ENCODE results near the gene RETREG1. TPM values are rescaled to one million over a fixed set of nuclear protein-coding genes. Genes with fewer than 3 reads are reported as not detected.

Gene RETREG1
- total and polyA plus RNA-seq, 2 experiments from 2014 or later = 2.3 to 3.6 TPM

GRCh38 chr5:16593013-16593412 is 23.8 kb downstream of the RETREG1 start:
- no peaks in the 10 kb centered on the region for H3F3A ChIP-seq (replicated peaks; ENCODE audit: low read depth)
- no peak overlapping the region for H3K4me2 ChIP-seq
- Mint-ChIP-seq H3K27ac (no peak overlapping the region), H3K36me3 (ENCODE audit: low read depth) (no peaks in the 10 kb centered on the region), H3K27me3 (ENCODE audit: insufficient read depth, low read depth, poor library complexity) (peaks cover 3% of the 10 kb centered on the region), H3K4me1 (peaks cover 7% of the 10 kb centered on the region), H3K9me3 (no peaks in the 10 kb centered on the region), H3K4me3 (no peak overlapping the region)
- peaks cover 10% of the 10 kb centered on the region; the same call in 1 of the 2 replicates for H3K4me1 ChIP-seq (ENCODE audit: insufficient read depth)
- no peak overlapping the region for H2AFZ ChIP-seq
- TF ChIP-seq EZH2phosphoT487 (IDR thresholded peaks at IDR 0.05; ENCODE audit: unreplicated experiment) (no peak), ZNF331 (CRISPR knock-in tag; IDR thresholded peaks at IDR 0.05; ENCODE audit: low read depth) (no peak), NANOG (IDR thresholded peaks at IDR 0.05; ENCODE audit: borderline replicate concordance) (no peak), REST (IDR thresholded peaks at IDR 0.05; ENCODE audit: unreplicated experiment) (no peak), EZH2 (IDR thresholded peaks at IDR 0.05; ENCODE audit: low read depth, unreplicated experiment) (no peak), STAT1 (IDR thresholded peaks at IDR 0.05; ENCODE audit: unreplicated experiment) (no peak), ETS1 (IDR thresholded peaks at IDR 0.05) (no peak), ZNF114 (CRISPR knock-in tag; IDR thresholded peaks at IDR 0.05) (no peak)
- no peaks in the 10 kb centered on the region for H3K27me3 ChIP-seq (ENCODE audit: insufficient read depth)
- no peak overlapping the region for H3K4me3 ChIP-seq
- ATAC-seq (peak; percentile 47), DNase-seq (ENCODE audit: low spot score) (no peak)
- H4K20me1 ChIP-seq (replicated peaks; ENCODE audit: insufficient read depth) = no peaks in the 10 kb centered on the region
- peaks cover 5% of the 10 kb centered on the region; the same call in 1 of the 2 replicates for H3K9me2 ChIP-seq (ENCODE audit: insufficient read depth)
- H3K36me3 ChIP-seq (ENCODE audit: insufficient read depth) = no peaks in the 10 kb centered on the region
- no peaks in the 10 kb centered on the region for H3K79me2 ChIP-seq (replicated peaks; ENCODE audit: insufficient read depth)
- H3K27ac ChIP-seq (ENCODE audit: low read depth) = no peak overlapping the region

GRCh38 chr5:16592255-16592654 is 24.5 kb downstream of the RETREG1 start:
- H3K4me1 Mint-ChIP-seq = peaks cover 7% of the 10 kb centered on the region
- Histone ChIP-seq H3K4me1 (ENCODE audit: insufficient read depth) (peaks cover 10% of the 10 kb centered on the region; the same call in 1 of the 2 replicates), H3K27me3 (ENCODE audit: insufficient read depth) (no peaks in the 10 kb centered on the region), H3K4me2 (no peak overlapping the region), H3K27ac (ENCODE audit: low read depth) (no peak overlapping the region), H3F3A (replicated peaks; ENCODE audit: low read depth) (no peaks in the 10 kb centered on the region), H3K9me2 (ENCODE audit: insufficient read depth) (peaks cover 9% of the 10 kb centered on the region; the same call in 1 of the 2 replicates), H2AFZ (no peak overlapping the region), H3K36me3 (ENCODE audit: insufficient read depth) (no peaks in the 10 kb centered on the region), H3K4me3 (no peak overlapping the region), H4K20me1 (replicated peaks; ENCODE audit: insufficient read depth) (no peaks in the 10 kb centered on the region), H3K79me2 (replicated peaks; ENCODE audit: insufficient read depth) (no peaks in the 10 kb centered on the region)
- H3K4me3 Mint-ChIP-seq = no peak overlapping the region
- H3K9me3 Mint-ChIP-seq = peaks cover 4% of the 10 kb centered on the region; the same call in 1 of the 3 replicates
- peaks cover 3% of the 10 kb centered on the region for H3K27me3 Mint-ChIP-seq (ENCODE audit: insufficient read depth, low read depth, poor library complexity)
- H3K36me3 Mint-ChIP-seq (ENCODE audit: low read depth) = peaks cover 4% of the 10 kb centered on the region; the same call in 1 of the 3 replicates
- ATAC-seq (no peak), DNase-seq (ENCODE audit: low spot score) (no peak)
- no peak overlapping the region for H3K27ac Mint-ChIP-seq
- TF ChIP-seq ETS1 (IDR thresholded peaks at IDR 0.05) (no peak), CTCF (conservative IDR thresholded peaks at IDR 0.05; ENCODE audit: low read depth in 2 of 2) (no peak), CREB1 (CRISPR knock-in tag; IDR thresholded peaks at IDR 0.05; ENCODE audit: low read depth) (no peak), STAT1 (IDR thresholded peaks at IDR 0.05; ENCODE audit: unreplicated experiment) (no peak), EZH2phosphoT487 (IDR thresholded peaks at IDR 0.05; ENCODE audit: unreplicated experiment) (no peak), EZH2 (IDR thresholded peaks at IDR 0.05; ENCODE audit: low read depth, unreplicated experiment) (no peak), REST (IDR thresholded peaks at IDR 0.05; ENCODE audit: unreplicated experiment) (no peak), JUNB (IDR thresholded peaks at IDR 0.05; ENCODE audit: unreplicated experiment) (no peak), ZNF331 (CRISPR knock-in tag; IDR thresholded peaks at IDR 0.05; ENCODE audit: low read depth) (no peak), ZNF114 (CRISPR knock-in tag; IDR thresholded peaks at IDR 0.05) (no peak), NANOG (IDR thresholded peaks at IDR 0.05; ENCODE audit: borderline replicate concordance) (no peak), POLR2AphosphoS5 (IDR thresholded peaks at IDR 0.05; ENCODE audit: low read depth) (no peak)

Data from GM23338 (cell line).